Small intestine (tissue), 7 donors: ENCODE results near the gene TCEA2. TPM values are rescaled to one million over a fixed set of nuclear protein-coding genes. Genes with fewer than 3 reads are reported as not detected.

Experiments
- DNase-seq, 2 donors: peaks; one replicate each; pipeline versions ENCODE4 v3.0.0 to v3.0.0-alpha.2; 2013
- FAIRE-seq: peaks from 2 replicates; lab custom pipeline; 2012; peaks lifted over from hg19 to GRCh38; lab: Jason Lieb, UNC
- H3K27ac ChIP-seq, 3 donors: one replicate each; pipeline ENCODE4 v1.5.1; 2013; ENCODE audit warnings: low read length in 2 of 3, mild to moderate bottlenecking in 2 of 3, control low read depth in 1 of 3, inconsistent platforms in 1 of 3, low read depth in 1 of 3, moderate library complexity in 1 of 3
- H3K27me3 ChIP-seq, 3 donors: one replicate each; pipeline ENCODE4 v1.6.1; 2013; ENCODE audit warnings: low read length in 3 of 3, inconsistent platforms in 1 of 3; ENCODE audit not compliant: control insufficient read depth in 3 of 3, insufficient read depth in 3 of 3
- H3K36me3 ChIP-seq, 3 donors: one replicate each; pipeline ENCODE4 v1.6.1; 2013; ENCODE audit warnings: low read length in 3 of 3, inconsistent platforms in 1 of 3, low read depth in 1 of 3, mild to moderate bottlenecking in 1 of 3, moderate library complexity in 1 of 3; ENCODE audit not compliant: control insufficient read depth in 3 of 3, insufficient read depth in 2 of 3
- H3K4me1 ChIP-seq, 3 donors: one replicate each; pipeline ENCODE4 v1.6.1; 2013; ENCODE audit warnings: low read length in 2 of 3, inconsistent platforms in 1 of 3, low read depth in 1 of 3, mild to moderate bottlenecking in 1 of 3, moderate library complexity in 1 of 3; ENCODE audit not compliant: control insufficient read depth in 3 of 3, insufficient read depth in 2 of 3
- H3K4me3 ChIP-seq, 3 donors: one replicate each; pipeline ENCODE4 v1.5.1; 2013; ENCODE audit warnings: low read length in 3 of 3, control low read depth in 1 of 3, inconsistent platforms in 1 of 3, low read depth in 1 of 3, mild to moderate bottlenecking in 1 of 3, moderate library complexity in 1 of 3
- H3K9me3 ChIP-seq, 2 donors: one replicate each; pipeline ENCODE4 v1.6.1; 2013; ENCODE audit warnings: low read depth in 1 of 2, low read length in 1 of 2; ENCODE audit not compliant: control insufficient read depth in 2 of 2, insufficient read depth in 1 of 2
- WGBS, 3 donors: extraction: QIAGEN DNeasy Blood & Tissue Kit; methylation state at CpG; one replicate each; pipeline ENCODE4 v1.1.7; 2013; 5-methylcytosine and 5-hydroxymethylcytosine counted together
- polyA plus RNA-seq, 4 donors: library from polyadenylated mRNA; stranded (reverse) in 3 of 4; unstranded in 1 of 4; fragments of 200-250 nt in 3 of 4; fragments of 120-200 nt in 1 of 4; gene quantifications; one replicate each; pipeline versions ENCODE4 v1.2.1 to v1.2.3, GENCODE V29; 2013
- donor health status: healthy with polysubstance abuse.
- donor health status: control.
- donor health status: control.
- donor health status: Bipolar disorder and iron deficiency.
- donor health status: healthy.

The TCEA2 gene
- polyA plus RNA-seq, 4 donors: 7.8 to 28.5 (median 12.6) TPM

DNA sequence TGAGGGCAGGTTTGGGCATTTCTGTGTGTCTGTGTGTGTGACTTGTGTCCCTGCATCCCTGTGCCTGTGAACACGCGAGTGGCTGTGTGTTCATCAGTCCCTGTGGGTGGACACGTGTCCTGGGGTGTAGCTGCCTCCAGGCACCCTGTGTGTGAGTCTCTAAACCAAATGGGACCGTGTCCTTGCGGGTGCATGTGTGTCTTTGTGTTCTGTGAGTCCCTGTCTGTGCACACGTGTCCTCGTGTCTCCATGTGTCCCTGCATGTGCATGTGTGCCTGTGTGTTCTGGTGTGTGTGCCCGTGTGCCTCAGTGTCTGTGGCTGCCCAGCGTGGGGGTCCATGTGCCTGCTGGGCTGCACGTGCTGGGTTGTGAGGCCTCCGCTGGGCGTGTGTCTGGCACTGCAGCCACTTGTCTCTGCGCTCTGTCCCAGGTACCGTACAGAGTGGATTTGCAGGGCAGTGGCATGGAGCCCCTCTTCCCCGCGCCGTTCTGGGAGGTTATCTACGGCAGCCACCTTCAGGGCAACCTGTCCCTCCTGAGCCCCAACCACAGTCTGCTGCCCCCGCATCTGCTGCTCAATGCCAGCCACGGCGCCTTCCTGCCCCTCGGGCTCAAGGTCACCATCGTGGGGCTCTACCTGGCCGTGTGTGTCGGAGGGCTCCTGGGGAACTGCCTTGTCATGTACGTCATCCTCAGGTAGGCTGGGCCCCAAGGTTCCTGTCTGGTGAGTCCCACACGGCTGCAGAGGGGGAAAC lies 29.4 kb downstream of the TCEA2 start:
- FAIRE-seq (no peak), DNase-seq (no peak)
- H3K9me3 ChIP-seq: peaks cover 0 to 6% of the 10 kb centered on the region in 2 donors
- no peak overlapping the region for H3K4me3 ChIP-seq
- H3K4me1 ChIP-seq: no peaks in the 10 kb centered on the region
- no peak overlapping the region for H3K27ac ChIP-seq
- peaks cover 0 to 29% (median 0%) of the 10 kb centered on the region in 3 donors for H3K27me3 ChIP-seq
- 27 to 52% (median 36%) methylated on average over 26 to 27 of the region's 27 CpGs for WGBS, 3 donors
- no peaks in the 10 kb centered on the region for H3K36me3 ChIP-seq

DNA sequence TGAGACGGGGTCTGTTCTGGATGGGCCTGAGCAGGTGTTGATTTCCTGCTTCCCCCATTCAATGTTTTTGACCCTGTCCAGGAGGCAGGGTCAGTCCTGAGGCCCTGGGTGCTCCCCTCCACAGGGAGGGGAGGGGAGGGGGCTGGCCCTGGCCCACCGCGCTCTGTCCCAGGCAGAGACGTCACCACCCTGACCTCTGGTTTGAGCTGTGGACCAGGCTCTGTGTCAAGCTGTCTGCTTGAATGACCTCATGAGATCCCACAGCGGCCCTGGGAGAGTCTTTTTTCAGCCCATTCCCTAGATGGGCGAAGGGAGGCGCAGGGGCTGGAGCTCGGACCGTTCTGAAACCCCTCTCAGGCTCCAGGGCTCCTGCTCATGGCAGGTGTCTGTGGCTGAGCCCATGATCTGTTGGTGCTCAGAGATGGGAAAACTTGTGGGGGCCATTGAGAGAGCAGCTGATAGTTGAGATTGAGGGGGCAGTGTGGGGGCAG lies 30.1 kb downstream of the TCEA2 start:
- no peak for FAIRE-seq
- 38 to 56% (median 52%) methylated on average over 7 to 9 of the region's 9 CpGs for WGBS, 3 donors

DNA sequence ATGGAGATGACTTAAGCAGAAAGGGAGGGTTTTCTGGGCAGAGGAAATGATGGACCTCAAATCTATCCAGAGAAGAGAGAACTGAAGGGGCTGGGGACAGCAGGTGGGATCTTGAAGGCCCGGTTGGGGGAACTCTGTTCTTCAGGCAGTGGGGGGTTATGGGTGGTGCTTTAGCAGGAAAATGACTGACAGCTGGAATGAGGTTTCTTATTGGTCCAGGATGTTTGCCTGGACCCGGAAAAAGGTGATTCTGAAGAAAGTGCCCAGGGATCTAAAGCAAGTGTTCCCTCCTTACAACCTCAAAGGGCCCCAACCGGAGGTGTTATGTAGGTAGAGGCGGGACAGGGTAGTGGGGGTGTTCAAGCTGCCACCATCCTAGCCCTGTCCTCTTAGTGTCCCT lies 32.5 kb downstream of the TCEA2 start:
- WGBS, 3 donors: 50 to 76% (median 67%) methylated on average over 4 of the region's 4 CpGs
- H3K9me3 ChIP-seq: no peaks in the 10 kb centered on the region
- H3K27me3 ChIP-seq: peaks cover 0 to 15% (median 0%) of the 10 kb centered on the region in 3 donors
- FAIRE-seq (no peak), DNase-seq (no peak)
- H3K36me3 ChIP-seq: no peaks in the 10 kb centered on the region
- H3K4me1 ChIP-seq: no peaks in the 10 kb centered on the region
- no peak overlapping the region for H3K27ac ChIP-seq
- H3K4me3 ChIP-seq: no peak overlapping the region

More for the DNA sequence above, 30.1 kb downstream of the TCEA2 start:
- Histone ChIP-seq H3K27ac (no peak overlapping the region), H3K4me3 (no peak overlapping the region), H3K4me1 (no peaks in the 10 kb centered on the region), H3K27me3 (peaks cover 0 to 29% (median 0%) of the 10 kb centered on the region in 3 donors), H3K9me3 (peaks cover 0 to under 1% of the 10 kb centered on the region in 2 donors), H3K36me3 (no peaks in the 10 kb centered on the region)
- no peak for DNase-seq

DNA sequence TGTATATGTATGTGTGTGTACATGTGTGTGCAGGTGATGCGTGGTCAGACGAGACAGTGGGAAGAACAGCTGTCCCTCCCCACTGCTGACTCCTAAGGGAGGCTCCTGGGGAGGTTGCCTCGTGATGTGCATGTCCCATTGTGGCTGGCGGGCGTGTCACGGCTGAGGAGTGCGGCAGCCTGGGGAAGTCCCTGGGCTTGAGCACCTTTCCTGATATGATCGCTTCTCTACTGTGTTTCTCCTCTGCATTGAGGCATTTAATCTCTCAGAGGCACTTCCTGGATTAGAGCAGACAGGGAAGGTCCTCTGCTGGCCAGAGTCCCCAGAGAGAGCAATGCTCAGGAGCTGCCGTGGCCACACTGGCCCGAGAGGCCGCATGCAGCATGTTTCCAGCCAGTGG lies 32.9 kb downstream of the TCEA2 start:
- Histone ChIP-seq H3K36me3 (no peaks in the 10 kb centered on the region), H3K9me3 (no peaks in the 10 kb centered on the region), H3K27me3 (peaks cover 0 to 18% (median 0%) of the 10 kb centered on the region in 3 donors), H3K27ac (no peak overlapping the region), H3K4me1 (no peaks in the 10 kb centered on the region), H3K4me3 (no peak overlapping the region)
- WGBS, 3 donors: 42 to 68% (median 53%) methylated on average over 11 of the region's 11 CpGs
- no peak for DNase-seq
- FAIRE-seq: no peak

DNA sequence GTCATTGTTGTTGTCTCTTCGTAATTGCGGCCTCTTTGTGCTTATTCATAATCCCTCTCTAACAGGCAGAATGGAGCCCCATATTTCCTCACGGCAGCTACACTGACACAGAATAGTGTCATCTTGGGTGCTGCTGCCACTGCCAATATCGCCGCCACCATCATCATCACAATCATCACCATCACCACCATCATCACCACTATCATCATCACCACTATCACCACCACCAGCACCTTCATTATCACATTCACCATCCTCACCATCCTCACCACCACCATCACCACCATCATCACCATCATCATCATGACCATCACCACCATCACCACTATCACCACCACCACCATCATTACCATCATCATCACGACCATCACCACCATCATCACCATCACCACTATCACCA lies 33.5 kb downstream of the TCEA2 start:
- Histone ChIP-seq H3K27ac (no peak overlapping the region), H3K4me1 (no peaks in the 10 kb centered on the region), H3K36me3 (no peaks in the 10 kb centered on the region), H3K27me3 (peaks cover 0 to 24% (median 3%) of the 10 kb centered on the region in 3 donors), H3K9me3 (no peaks in the 10 kb centered on the region), H3K4me3 (no peak overlapping the region)
- DNase-seq: no peak
- FAIRE-seq: no peak
- 80 to 87% (median 81%) methylated on average over 6 of the region's 6 CpGs for WGBS, 3 donors

DNA sequence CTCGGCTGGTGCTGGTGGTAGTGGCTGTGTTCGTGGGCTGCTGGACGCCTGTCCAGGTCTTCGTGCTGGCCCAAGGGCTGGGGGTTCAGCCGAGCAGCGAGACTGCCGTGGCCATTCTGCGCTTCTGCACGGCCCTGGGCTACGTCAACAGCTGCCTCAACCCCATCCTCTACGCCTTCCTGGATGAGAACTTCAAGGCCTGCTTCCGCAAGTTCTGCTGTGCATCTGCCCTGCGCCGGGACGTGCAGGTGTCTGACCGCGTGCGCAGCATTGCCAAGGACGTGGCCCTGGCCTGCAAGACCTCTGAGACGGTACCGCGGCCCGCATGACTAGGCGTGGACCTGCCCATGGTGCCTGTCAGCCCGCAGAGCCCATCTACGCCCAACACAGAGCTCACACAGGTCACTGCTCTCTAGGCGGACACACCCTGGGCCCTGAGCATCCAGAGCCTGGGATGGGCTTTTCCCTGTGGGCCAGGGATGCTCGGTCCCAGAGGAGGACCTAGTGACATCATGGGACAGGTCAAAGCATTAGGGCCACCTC lies 35.5 kb downstream of the TCEA2 start:
- H3K36me3 ChIP-seq: no peaks in the 10 kb centered on the region
- DNase-seq: no peak
- H3K4me3 ChIP-seq: no peak overlapping the region
- H3K4me1 ChIP-seq: no peaks in the 10 kb centered on the region
- FAIRE-seq: no peak
- H3K27me3 ChIP-seq: peaks cover 0 to 33% (median 8%) of the 10 kb centered on the region in 3 donors
- H3K27ac ChIP-seq: no peak overlapping the region
- 92 to 94% (median 93%) methylated on average over 28 of the region's 28 CpGs for whole genome bisulfite sequencing, 3 donors
- no peaks in the 10 kb centered on the region for H3K9me3 ChIP-seq

DNA sequence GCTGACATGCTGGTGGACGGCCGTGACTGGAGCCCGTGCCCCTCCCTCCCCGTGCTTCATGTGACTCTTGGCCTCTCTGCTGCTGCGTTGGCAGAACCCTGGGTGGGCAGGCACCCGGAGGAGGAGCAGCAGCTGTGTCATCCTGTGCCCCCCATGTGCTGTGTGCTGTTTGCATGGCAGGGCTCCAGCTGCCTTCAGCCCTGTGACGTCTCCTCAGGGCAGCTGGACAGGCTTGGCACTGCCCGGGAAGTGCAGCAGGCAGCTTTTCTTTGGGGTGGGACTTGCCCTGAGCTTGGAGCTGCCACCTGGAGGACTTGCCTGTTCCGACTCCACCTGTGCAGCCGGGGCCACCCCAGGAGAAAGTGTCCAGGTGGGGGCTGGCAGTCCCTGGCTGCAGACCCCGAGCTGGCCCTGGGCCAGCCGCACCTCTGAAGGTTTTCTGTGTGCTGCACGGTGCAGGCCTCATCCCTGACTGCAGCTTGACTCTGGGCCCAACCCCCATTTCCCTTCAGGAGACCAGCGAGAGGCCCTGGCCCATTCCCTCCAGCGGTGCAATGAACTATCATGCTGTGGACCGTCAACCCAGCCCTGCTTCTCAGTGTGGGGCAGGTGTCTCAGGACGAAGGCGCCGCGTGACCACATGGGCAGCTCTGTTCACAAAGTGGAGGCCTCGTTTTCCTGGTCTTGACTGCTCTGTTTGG lies 36.2 kb downstream of the TCEA2 start:
- Histone ChIP-seq H3K4me3 (no peak overlapping the region), H3K4me1 (no peaks in the 10 kb centered on the region), H3K36me3 (no peaks in the 10 kb centered on the region), H3K9me3 (no peaks in the 10 kb centered on the region), H3K27me3 (peaks cover 2 to 40% (median 8%) of the 10 kb centered on the region in 3 donors), H3K27ac (no peak overlapping the region)
- no peak for DNase-seq
- no peak for FAIRE-seq
- WGBS, 3 donors: 63 to 82% (median 76%) methylated on average over 20 to 21 of the region's 21 CpGs

DNA sequence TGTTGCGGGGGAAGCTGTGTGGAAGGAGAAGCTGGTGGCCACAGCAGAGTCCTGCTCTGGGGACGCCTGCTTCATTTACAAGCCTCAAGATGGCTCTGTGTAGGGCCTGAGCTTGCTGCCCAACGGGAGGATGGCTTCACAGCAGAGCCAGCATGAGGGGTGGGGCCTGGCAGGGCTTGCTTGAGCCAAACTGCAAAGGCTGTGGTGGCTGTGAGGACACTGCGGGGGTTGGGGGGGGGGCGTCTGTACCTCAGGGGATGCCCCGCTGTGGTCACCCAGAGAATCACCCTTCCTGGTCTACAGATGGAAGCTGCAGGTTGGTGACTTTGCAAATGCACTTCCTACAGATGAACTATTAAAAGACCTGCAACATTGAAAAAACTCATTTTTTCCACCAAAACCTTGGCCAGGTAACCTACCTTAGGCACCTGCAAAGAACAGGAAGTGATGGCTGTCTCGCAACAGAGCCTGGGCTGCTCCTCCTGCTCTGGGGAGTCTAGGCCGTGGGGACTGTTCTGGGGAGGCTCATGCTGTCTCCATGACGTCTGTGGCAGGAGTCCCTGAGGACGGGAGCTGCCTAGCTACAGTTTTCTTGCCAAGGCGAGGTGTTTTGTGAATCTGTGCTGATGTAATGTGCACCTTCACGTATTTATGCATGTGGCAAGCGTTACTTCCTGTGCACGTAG lies 37.0 kb downstream of the TCEA2 start:
- H3K4me3 ChIP-seq: no peak overlapping the region
- H3K4me1 ChIP-seq: no peaks in the 10 kb centered on the region
- H3K27ac ChIP-seq: no peak overlapping the region
- no peaks in the 10 kb centered on the region for H3K36me3 ChIP-seq
- 54 to 74% (median 60%) methylated on average over 13 to 14 of the region's 14 CpGs for WGBS, 3 donors
- H3K9me3 ChIP-seq: no peaks in the 10 kb centered on the region
- H3K27me3 ChIP-seq: peaks cover 2 to 41% (median 8%) of the 10 kb centered on the region in 3 donors
- no peak for DNase-seq
- no peak for FAIRE-seq
